HEK293T (cell line): ENCODE measurements around the gene CFAP157.

ENCODE experiments used
- HDGF ChIP-seq: fragments of 450-650 bp; IDR thresholded peaks from 2 replicates; pipeline ENCODE4 v1.6.1; 2017; ENCODE audit warnings: antibody characterized with exemption, borderline replicate concordance
- LEF1 ChIP-seq: fragments of 450-650 bp; IDR thresholded peaks from 2 replicates; pipeline ENCODE4 v1.6.1; 2017; ENCODE audit warnings: mild to moderate bottlenecking, borderline replicate concordance

DNA sequence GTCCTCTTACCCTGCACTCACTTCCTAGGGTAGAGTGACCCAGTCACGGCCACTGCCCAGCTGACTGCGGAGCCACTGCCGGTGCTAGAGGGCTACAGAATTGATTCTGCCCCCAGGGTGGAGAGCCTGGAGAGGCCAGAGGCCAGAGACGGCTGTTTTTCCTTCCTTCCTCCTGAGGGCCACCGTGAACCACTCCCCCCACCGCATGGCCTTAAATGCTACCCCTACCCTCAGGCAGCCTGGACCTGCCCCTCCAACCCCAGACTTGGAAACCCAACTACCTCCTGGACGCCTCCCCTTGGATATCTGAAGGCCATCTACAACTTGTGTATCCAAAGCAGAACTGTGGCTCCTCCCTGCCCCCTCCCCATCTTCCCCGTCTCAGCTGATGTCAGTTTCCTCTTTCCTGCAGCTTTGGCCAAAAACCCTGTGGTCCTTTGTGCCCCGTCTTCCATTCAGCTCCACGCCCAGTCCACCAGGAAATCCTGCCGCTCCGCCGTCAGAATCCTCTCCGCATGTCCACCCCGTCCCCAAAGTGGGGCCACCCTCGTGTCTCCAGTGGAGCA is 55.4 kb downstream of the CFAP157 start:
- TF ChIP-seq LEF1 = no peak
- no peak for TF ChIP-seq HDGF
